Activated CD8-positive, alpha-beta memory T cell treated with anti-CD3 and anti-CD28 coated beads, Interleukin-2, amount 50 U/mL, for 1 hour (primary cell): Measurements from ENCODE around the gene TRIO.

Experiments used
- DNase-seq: peaks from one replicate; pipeline ENCODE4 v3.0.0-alpha.2; 2020; ENCODE audit errors: extremely low read depth

TRIO gene

DNA sequence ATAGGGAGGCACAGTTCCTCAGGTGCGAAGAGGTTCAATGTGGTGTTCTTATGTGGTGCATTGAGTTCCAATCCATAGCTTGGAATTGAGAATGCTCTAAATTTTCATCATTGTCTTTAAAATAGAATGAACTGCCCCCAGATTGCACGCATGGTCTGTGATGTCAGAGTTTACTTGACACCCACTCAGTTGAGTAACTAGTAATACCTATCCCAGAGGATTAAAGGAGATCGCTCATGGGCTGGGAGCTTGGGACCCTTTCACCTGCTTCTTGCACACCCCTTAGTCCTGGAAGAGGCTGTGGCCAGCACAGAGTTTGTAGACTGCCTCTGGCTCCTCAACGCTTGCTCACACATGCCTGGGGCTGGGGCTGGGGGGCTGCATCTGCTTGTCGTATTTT, 343.3 kb downstream of the TRIO start:
- no peak for DNase-seq

DNA sequence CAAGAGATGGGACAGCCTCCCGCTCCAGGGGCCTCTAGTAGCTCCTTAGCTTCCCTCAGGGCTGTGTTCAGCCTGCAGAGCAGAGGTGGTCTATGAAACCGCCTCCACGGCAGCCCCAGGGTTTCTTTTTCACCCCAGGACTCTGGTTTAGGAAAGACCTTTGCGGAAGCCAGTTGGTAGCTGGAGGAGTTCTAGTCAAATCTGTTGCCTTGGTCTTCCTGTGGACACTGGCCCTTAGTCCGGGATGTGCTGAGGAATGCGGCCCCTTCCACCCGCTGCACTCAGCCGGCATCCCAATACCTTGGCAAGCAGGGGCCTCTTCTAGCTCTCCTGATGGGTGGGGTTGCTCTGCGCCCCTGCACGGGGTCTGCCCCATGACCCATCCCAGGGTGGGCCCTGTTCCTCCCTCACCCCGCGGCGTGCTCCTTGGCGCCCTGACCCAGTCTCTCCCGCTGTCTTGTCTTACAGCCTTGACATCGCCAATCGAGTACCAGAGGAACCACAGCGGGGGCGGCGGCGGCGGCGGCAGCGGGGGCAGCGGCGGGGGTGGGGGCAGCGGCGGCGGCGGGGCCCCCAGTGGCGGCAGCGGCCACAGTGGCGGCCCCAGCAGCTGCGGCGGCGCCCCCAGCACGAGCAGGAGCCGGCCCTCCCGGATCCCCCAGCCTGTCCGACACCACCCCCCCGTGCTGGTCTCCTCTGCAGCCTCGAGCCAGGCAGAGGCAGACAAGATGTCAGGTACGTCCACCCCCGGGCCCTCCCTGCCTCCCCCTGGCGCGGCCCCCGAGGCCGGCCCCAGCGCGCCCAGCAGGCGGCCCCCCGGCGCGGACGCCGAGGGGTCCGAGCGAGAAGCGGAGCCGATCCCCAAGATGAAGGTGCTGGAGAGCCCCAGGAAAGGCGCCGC, 344.1 kb downstream of the TRIO start:
- no peak for DNase-seq

DNA sequence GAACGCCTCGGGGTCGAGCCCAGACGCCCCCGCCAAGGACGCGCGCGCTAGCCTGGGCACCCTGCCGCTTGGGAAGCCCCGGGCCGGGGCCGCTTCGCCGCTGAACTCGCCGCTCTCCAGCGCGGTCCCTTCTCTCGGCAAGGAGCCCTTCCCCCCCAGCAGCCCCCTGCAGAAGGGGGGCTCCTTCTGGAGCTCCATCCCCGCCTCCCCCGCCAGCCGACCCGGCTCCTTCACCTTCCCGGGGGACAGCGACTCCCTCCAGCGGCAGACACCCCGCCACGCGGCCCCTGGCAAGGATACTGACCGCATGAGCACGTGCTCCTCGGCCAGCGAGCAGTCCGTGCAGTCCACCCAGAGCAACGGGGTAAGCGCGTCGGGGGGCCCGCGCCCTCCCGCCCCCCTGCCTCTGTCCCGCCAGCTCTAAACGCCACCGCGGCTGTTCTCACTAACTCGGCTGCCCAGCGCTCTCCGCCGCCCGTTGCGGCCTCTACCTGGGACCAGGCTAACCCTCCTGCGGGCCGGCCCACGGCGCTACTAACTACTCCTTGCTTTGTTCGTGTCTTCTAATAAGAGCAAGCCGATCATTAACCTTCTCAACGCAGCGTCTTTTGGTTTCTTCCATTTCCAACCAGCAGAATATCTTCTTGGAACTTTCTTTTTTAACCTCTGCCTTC, 344.9 kb downstream of the TRIO start:
- no peak for DNase-seq

DNA sequence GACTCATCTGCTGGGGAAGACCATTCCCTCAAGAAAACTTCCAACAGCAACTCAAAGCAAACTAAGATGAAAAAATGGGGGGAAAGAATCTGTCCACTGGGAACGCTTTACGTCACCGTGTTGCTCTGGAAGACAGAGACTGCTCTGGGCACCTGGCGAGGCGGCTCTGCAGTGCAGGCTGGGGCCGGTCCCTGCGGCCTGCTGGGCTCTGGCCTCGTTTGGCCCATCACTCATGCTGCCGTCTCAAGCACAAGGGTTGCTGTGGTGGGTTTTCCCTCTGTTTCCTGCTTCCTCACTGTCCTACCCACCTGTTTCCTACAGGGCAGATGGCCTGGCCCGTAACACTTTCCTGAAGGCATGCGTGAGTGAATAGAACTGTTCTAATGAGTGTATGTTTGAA, 345.6 kb downstream of the TRIO start:
- no peak for DNase-seq

DNA sequence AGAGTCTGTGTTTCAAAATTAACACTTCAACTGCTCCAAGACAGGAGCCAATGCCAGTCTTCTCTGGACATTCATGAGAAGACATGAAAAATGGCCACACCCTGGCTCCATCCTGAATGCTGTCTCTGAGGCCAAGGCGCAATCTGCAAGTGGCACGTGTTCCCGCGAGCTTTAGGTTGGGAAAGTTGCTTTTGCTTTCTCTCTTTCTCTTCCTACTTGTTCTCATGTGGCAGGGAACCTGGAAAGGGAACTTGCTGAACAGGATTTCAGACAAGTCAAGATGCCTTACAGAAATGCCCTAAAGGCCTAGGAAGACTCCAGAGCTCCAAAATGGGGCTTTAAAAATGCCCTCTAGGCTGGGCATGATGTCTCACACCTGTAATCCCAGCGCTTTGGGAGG, 346.5 kb downstream of the TRIO start:
- DNase-seq: no peak

DNA sequence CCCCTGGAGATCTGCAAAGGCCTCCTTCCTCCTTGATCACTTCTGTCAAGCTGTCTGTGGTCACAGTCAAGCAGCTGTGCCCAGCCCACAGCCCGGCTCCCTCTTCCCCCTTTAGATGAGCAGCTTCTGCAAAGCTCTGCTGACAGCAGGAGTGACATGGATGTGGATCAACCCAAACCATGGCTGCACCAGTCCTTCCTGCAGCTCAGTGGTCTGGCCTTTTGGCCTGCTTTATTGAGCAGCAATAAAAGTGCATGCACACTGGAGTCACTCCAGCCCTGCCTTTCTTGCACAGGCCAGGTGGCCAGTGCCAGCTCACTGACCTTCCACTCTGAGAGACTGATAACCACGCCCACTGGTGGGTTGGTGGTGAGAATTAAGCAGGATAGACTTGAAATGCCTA, 347.2 kb downstream of the TRIO start:
- no peak for DNase-seq

DNA sequence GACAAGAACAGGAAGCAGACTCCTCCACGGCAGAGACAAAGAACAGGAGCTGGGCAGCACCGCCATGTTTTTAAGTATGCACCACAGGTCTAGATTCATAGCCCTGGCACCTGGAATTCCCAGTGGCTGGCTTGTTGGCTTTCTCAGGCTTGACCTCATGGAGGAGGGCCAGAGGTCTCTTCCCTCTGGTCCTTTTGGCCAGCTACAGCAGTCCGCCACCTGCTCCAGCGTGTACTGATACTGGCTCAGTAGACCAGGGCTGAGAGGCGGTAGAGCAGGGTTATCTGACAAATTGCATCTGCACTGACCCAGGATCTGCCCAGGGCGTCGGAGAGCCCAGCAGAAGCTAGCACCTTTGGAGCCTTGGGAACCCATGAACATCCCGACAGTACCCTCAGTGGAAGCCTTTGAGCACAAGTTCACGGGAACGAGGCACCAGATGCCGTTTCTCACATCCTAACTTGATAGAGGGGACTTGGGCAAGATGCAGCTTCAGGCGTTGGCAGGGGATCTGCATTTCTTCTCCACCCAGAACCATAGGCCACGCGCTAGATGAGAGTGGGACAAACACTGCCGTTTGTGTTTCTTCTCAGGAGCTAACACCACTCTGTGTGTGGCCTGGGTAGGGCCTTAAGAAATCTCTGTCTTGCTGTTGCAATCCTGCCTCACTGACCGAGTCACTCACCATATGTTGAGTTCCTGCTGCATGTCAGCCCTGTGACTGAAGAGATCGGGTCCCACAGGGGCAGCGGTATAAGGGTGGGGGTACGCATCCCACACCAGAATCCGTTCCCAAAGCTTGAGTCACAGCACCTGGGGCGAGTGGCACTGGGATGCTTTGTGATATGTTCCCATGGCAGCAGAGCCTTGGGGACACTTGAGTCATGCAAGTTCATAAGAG, 348.1 kb downstream of the TRIO start:
- DNase-seq: no peak

DNA sequence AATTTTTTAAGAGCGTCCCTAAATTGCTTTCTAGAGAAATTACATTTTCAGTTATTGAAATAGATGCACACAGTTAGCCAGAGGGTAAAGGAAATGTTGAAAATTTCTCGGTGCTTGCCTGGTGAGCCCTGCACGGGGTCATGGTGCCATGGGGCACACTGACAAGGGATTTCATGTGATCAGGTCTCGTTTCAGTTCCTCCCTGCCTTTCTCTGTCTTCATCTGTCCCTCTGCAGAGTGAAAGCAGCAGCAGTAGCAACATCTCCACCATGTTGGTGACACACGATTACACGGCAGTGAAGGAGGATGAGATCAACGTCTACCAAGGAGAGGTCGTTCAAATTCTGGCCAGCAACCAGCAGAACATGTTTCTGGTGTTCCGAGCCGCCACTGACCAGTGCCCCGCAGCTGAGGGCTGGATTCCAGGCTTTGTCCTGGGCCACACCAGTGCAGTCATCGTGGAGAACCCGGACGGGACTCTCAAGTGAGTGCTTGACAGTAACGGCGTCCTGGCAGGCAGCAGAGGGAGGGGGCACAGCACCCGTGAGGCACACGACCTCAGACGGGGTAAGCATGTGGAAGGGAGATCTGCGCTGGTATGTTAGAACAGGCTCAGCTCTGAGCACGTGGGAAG, 349.3 kb downstream of the TRIO start:
- DNase-seq: no peak

DNA sequence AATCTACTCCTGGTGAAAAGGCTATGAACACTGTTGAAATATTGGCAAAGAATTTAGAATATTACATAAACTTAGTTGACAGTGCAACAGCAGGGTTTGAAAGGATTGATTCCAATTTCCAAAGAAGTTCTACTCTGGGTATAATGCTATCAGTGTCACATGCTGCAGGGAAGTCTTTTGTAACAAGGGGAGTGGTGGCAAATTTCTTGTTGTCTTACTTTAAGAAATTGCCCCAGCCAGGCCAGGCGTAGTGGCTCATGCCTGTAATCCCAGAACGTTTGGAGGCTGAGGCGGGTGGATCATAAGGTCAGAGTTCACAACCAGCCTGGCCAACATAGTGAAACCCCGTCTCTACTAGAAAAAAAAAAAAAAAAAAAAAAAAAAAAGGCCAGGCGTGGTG, 352.2 kb downstream of the TRIO start:
- no peak for DNase-seq

DNA sequence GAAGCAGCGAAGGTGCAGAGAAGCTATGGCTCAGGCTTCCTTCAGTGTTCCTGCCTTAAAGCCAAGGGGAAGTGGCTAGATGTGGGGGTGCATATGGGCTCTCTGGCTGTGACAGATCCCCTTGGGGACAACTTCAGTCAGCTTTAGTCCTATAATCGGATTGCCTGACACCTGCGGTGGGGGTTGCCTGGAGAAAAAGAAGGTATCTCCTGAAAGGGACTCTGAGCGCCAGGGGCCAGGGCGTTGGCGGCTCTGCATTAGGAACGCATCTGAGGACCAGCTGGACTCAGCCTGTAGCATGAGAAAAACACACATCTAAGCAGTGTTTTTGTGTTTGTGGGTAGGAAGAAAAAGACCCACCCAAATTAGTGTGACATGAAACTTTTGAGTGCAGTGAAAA, 354.2 kb downstream of the TRIO start:
- no peak for DNase-seq

DNA sequence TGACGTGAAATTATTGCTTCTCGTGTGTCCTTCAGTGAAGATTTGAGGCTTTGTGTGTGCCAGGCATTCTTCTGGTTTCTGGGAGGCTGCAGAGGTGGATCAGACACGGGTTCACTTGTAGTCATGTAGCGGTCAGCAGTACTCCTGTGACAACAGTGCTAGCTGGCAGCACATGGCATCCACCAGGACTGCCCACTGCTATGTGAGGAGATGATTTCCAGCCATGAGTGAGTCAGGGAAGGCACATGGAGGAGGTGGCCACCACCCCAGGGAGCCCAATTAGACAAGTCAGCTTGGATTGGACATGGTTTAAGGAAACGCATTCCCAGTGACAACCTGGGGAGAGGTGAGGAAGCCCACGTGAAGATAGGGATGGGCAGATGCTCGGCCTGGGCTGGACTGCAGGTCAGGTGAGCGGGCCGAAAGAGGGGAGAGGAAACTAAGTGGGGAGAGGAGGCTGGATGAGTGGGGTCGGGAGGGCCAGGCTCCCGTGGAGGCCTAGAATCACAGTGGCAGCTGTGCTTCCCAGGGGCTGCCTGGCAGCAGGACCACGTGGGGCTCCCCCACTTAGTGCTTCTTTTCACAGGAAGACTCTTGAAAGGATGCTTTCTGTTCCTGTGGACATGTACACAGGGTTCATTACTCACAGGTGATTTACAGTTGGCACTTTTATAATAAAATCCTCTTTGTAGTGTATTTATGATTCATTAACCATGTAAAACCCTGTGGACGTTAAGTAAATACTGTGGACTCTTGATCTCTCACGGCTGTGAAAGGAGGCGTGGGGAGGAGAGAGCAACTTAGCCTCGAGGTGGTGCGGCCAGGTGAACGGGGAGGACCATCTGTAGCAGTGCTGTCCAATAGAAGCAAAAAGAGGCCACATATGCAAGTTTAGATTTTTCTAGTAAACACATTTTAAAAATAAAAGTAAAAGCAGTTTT, 358.5 kb downstream of the TRIO start:
- DNase-seq: no peak

DNA sequence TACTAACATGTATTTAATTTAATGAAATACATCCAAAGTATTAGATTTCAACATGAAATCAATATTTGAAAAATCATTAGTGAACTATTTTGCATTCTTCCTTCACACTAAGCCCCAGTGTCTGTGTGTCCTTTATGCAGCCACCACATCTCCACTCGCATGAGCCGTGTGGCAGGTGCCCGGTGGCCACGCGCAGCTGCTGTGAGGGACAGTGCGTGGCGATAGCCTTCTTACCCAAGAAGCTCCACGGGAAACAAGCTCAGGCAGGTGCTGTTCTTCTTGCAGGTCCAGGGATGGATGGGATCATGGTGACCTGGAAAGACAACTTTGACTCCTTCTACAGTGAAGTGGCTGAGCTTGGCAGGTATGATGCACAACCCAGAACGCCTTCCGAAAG, 359.1 kb downstream of the TRIO start:
- DNase-seq: no peak

DNA sequence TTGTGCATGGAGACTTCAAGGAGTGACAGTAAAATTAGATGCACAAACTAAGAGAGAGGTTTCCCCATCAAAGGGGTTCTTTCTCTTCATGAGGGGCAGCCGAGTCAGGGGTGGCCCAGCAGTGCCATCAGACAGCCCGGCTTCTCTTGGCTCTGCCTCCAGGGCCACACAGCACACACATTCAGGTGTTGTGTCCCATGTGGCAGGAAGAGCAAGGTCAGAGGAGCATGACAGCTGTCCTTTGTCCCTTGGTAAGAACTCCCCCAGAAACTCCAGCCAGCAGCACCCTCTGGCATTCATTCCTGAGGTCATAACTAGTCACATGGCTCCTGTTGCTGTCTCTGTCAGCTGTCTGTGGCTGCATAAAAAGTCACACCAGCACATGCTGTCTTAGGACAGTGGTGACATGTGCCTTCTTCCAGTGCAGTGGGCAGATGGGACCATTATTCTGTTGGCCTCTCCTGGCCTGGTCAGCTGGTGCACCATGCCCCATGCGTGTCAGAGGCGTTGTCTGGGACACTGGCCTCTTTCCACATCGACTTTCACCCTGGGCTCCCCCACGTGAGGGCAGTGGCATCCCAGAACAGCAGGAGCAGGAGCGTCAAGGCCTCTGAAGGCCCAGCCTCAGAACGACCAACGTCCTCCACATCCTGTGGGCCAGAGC, 360.0 kb downstream of the TRIO start:
- no peak for DNase-seq

DNA sequence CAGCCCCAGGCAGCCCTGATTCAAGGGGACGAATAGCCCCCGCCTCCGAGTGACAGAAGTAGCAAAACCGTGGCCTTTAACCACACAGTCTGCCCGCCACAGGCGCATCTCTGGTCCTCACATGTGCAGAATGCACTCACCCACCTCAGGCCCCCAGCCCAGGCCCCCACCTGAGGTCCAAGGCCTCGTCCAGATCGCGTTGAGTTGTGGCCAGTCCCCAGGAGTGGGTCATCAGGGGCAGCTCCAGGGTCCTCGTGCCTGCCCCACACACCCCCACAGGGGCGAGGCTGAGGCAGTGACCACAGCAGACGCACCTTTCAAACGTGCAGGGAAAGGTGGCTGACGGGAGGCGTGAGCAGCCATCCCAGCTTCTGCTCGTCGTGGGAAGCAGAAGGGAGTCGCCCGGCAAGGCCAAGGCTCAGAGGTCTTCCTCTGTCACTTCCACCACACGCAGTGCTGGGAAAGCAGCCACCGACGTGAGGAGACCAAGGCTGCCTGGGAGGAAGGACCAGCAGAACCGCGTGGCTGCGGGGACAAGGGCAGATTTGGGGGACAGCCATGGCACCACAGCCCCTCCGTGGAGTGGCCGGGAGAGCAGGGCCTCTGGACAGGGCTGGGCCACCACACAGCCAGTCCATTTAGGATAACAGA, 360.7 kb downstream of the TRIO start:
- DNase-seq: no peak

DNA sequence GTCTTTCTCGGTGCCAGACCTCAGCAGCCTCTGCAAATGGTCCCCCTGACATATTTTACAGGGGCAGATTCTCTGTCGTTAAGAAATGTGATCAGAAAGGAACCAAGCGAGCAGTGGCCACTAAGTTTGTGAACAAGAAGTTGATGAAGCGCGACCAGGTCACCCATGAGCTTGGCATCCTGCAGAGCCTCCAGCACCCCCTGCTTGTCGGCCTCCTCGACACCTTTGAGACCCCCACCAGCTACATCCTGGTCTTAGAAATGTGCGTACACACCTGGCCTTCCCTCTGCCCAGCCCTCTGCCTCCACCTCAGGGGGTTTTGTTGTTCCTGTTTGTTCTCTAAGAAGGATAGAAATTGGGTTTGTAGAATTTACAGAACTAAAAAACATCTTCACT, 361.2 kb downstream of the TRIO start:
- DNase-seq: no peak

DNA sequence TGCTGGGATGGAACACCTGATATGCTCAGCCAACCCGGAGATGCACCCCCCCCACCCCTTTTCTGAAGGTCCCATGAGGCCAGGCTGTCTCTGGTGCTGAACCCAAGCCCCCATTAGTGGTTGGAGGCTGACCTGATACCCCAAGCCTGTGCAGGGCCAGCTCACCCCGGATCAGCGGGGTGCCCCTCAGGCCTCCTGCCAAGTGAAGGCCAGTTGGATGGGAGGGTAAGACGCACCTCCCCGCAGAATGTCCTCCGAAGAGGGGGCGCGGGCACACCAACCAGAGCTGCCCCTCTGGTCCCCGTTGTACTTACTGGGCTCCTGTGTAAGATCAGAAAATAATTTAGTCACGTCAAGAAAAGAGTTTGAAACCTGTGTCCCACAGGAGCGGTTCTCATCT, 361.7 kb downstream of the TRIO start:
- no peak for DNase-seq

DNA sequence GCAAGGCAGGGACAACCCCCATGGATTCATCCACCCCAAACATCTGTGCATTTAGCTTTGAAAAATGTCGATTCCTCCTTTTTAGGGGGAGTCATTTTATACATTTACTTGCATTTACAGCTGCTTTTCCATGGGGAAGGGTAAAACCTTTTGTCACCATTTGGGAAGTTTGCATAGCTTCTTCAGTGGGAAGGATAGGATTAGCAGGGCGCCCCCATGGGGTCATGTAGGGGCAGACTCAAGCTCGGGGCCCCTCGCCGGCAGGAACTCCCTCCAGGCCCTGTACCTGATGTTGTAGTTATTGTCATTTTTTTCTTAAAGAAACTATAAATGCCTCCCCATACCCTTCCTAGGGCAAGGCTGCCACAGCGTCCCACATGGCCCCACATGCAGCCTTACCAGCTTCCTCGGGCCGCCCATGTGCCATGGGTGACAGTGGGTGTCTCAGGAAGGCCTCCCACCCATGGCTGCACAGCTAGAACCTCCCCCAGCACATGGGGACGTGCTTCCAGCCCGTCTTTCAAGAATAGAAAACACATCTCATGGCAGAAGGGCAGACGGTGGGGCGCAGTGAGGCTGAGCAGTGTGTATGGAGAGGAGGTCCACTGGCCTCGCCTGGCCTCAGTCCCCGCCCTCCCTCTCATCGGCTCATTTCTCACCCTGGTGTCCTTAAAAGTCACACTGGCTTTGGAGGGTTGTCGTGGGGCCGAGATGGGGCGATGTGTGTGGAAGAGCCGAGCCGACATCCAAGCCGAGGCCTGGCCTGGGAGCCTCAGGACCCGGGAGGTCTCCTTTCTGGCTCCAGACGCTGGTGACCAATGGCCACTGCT, 362.4 kb downstream of the TRIO start:
- no peak for DNase-seq

DNA sequence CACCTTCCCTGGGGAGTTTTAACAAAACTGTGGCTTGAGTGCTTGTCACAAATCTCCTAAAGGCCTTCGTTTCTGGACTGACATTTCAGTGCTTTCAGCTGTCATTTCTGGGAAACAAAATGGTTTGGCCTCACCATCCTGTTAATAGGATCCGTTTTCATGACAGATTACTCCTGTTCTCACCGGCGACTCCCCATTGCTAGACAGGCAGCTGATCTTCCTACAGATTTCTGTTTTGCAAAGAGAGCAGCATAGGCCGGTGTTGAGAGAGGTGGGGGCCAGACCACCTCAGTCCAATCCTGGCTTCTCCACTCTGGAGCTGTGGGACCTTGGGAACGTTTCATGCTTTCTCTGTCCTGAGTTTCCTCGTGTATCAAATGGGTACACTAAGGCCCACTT, 363.0 kb downstream of the TRIO start:
- DNase-seq: no peak

DNA sequence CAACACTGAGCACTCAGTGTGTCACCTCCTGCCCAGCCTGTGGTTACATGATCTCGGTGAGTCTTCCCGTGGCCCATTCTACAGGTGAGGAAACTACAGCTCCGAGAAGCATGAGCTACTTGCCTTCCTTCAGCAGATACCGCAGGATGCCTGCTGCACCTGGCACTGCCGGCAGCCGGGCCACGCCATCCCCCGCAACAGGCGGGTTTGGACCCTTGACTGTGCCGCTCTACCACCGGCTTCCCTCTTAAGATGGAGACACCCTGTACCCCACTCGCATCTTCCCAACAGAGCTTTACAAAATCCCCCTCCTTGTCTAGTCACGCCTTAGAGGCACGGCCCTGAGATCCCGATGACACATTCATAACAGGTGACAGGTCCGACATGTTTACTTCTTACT, 363.5 kb downstream of the TRIO start:
- no peak for DNase-seq
